IMR-90 (cell line): ENCODE data around the gene KRT83. TPM values are rescaled to one million over a fixed set of nuclear protein-coding genes. Genes with fewer than 3 reads are reported as not detected.

Source experiments
- ATAC-seq: fragments of 200-7000 bp; cut with Tn5 transposase; 2 replicates; pipeline ENCODE4 v1.9.1; 2020; ENCODE audit warnings: low read depth, mild to moderate bottlenecking, moderate library complexity
- BruUV-seq: library from RNA; stranded (reverse); fragments of 400-500 nt; replicated peaks from 2 replicates; lab custom pipeline; 2021; lab: Mats Ljungman, UMichigan
- CTCF ChIA-PET: fragments of 300-600 bp; formaldehyde crosslinking; extraction: SDS; loops from one replicate; lab custom pipeline; 2021; ENCODE audit warnings: antibody characterized with exemption; lab: Yijun Ruan, JAX
- POLR2A ChIA-PET: fragments of 300-600 bp; sonication (Branson Sonifier 250); formaldehyde crosslinking; loops from one replicate; lab custom pipeline; 2022; ENCODE audit warnings: antibody characterized with exemption; ENCODE audit not compliant: unreplicated experiment; lab: Charles Lee
- DNase-seq: peaks from one replicate; pipeline ENCODE4 v3.0.0; 2013
- H2AFZ ChIP-seq: replicated peaks from 2 replicates; pipeline ENCODE3; 2013; ENCODE audit warnings: low read length, mild to moderate bottlenecking; ENCODE audit not compliant: poor library complexity
- H2AK5ac ChIP-seq: 2 replicates; pipeline ENCODE4 v1.6.1; 2013; ENCODE audit warnings: low read depth, low read length, inconsistent platforms
- H2AK9ac ChIP-seq: replicated peaks from 2 replicates; pipeline ENCODE3; 2013; ENCODE audit warnings: mild to moderate bottlenecking, low read depth, low read length, moderate library complexity; ENCODE audit not compliant: poor library complexity
- H2BK120ac ChIP-seq: 2 replicates; pipeline ENCODE4 v1.6.1; 2013; ENCODE audit warnings: low read depth, low read length, inconsistent platforms
- H2BK15ac ChIP-seq: 3 replicates; pipeline ENCODE4 v1.6.1; 2013; ENCODE audit warnings: low read depth, low read length, inconsistent platforms
- H2BK20ac ChIP-seq: 2 replicates; pipeline ENCODE4 v1.6.1; 2013; ENCODE audit warnings: low read depth, mild to moderate bottlenecking, inconsistent platforms, low read length, moderate library complexity
- H2BK5ac ChIP-seq: 2 replicates; pipeline ENCODE4 v1.6.1; 2013; ENCODE audit warnings: mild to moderate bottlenecking, low read depth, low read length, inconsistent platforms; ENCODE audit not compliant: poor library complexity, severe bottlenecking
- H3K14ac ChIP-seq: replicated peaks from 2 replicates; pipeline ENCODE4 v1.6.1; 2013; ENCODE audit warnings: low read depth, low read length, inconsistent platforms
- H3K18ac ChIP-seq: 2 replicates; pipeline ENCODE4 v1.6.1; 2013; ENCODE audit warnings: low read depth, low read length, control low read depth
- H3K23ac ChIP-seq: 2 replicates; pipeline ENCODE4 v1.6.1; 2013; ENCODE audit warnings: low read depth, low read length, inconsistent platforms
- H3K27ac ChIP-seq: 2 replicates; pipeline ENCODE4 v1.5.1; 2013; ENCODE audit warnings: mild to moderate bottlenecking, control low read depth, low read length; ENCODE audit not compliant: insufficient read depth
- H3K27me3 ChIP-seq: 2 replicates; pipeline ENCODE4 v1.6.1; 2013; ENCODE audit warnings: low read length; ENCODE audit not compliant: control insufficient read depth, insufficient read depth
- H3K36me3 ChIP-seq: 2 replicates; pipeline ENCODE4 v1.6.1; 2013; ENCODE audit warnings: low read length, mixed read lengths; ENCODE audit not compliant: control insufficient read depth, insufficient read depth
- H3K4ac ChIP-seq: 2 replicates; pipeline ENCODE4 v1.6.1; 2013; ENCODE audit warnings: low read depth, low read length, inconsistent platforms
- H3K4me1 ChIP-seq: 2 replicates; pipeline ENCODE4 v1.6.1; 2013; ENCODE audit warnings: low read length, mixed read lengths; ENCODE audit not compliant: control insufficient read depth, insufficient read depth
- H3K4me2 ChIP-seq: 2 replicates; pipeline ENCODE4 v1.6.1; 2013; ENCODE audit warnings: low read depth, mild to moderate bottlenecking, control low read depth, low read length, moderate library complexity
- H3K4me3 ChIP-seq: 2 replicates; pipeline ENCODE4 v1.5.1; 2013; ENCODE audit warnings: low read depth, mild to moderate bottlenecking, control low read depth, low read length, moderate library complexity; ENCODE audit not compliant: insufficient read depth
- H3K56ac ChIP-seq: 2 replicates; pipeline ENCODE4 v1.6.1; 2013; ENCODE audit warnings: low read length, inconsistent platforms; ENCODE audit not compliant: insufficient read depth; ENCODE audit errors: extremely low read depth
- H3K79me1 ChIP-seq, 2 experiments: 2 replicates each; pipeline ENCODE4 v1.6.1; 2013; ENCODE audit warnings: low read length in 2 of 2, inconsistent platforms in 1 of 2, low read depth in 1 of 2
- H3K9ac ChIP-seq: 2 replicates; pipeline ENCODE4 v1.6.1; 2013; ENCODE audit warnings: low read depth, low read length, control low read depth
- H3K9me1 ChIP-seq: 2 replicates; pipeline ENCODE4 v1.6.1; 2013; ENCODE audit warnings: low read length, inconsistent platforms; ENCODE audit not compliant: insufficient read depth
- H3K9me3 ChIP-seq: 2 replicates; pipeline ENCODE4 v1.6.1; 2013; ENCODE audit warnings: low read length; ENCODE audit not compliant: control insufficient read depth, insufficient read depth
- H4K20me1 ChIP-seq: 2 replicates; pipeline ENCODE4 v1.6.1; 2013; ENCODE audit warnings: low read length, inconsistent platforms; ENCODE audit not compliant: insufficient read depth
- H4K5ac ChIP-seq: 2 replicates; pipeline ENCODE4 v1.6.1; 2013; ENCODE audit warnings: mild to moderate bottlenecking, low read depth, low read length, control low read depth
- H4K8ac ChIP-seq, 2 experiments: 2 replicates each; pipeline ENCODE4 v1.6.1; 2013; ENCODE audit warnings: low read depth in 2 of 2, low read length in 2 of 2, control low read depth in 1 of 2, inconsistent platforms in 1 of 2
- H4K91ac ChIP-seq: 2 replicates; pipeline ENCODE4 v1.6.1; 2013; ENCODE audit warnings: low read depth, low read length, inconsistent platforms; ENCODE audit not compliant: insufficient read depth
- BHLHE40 ChIP-seq: fragments of 150-350 bp; IDR thresholded peaks from 2 replicates; pipeline ENCODE4 v1.6.1; 2016; ENCODE audit warnings: mild to moderate bottlenecking, low read depth, low read length
- CEBPB ChIP-seq: IDR thresholded peaks from 2 replicates; pipeline ENCODE4 v1.6.1; 2012; ENCODE audit warnings: low read depth, low read length, improper control_type of control experiment
- CHD1 ChIP-seq: IDR thresholded peaks from 2 replicates; pipeline ENCODE4 v1.6.1; 2012; ENCODE audit warnings: low read depth, low read length, improper control_type of control experiment
- FOS ChIP-seq: fragments of 150-350 bp; IDR thresholded peaks from 2 replicates; pipeline ENCODE4 v1.6.1; 2016; ENCODE audit warnings: low read depth, low read length
- MAFK ChIP-seq: IDR thresholded peaks from 2 replicates; pipeline ENCODE4 v1.6.1; 2012; ENCODE audit warnings: low read depth, low read length, improper control_type of control experiment
- MAZ ChIP-seq: IDR thresholded peaks from 2 replicates; pipeline ENCODE4 v1.6.1; 2012; ENCODE audit warnings: low read depth, mild to moderate bottlenecking, low read length, improper control_type of control experiment, moderate library complexity, borderline replicate concordance
- MXI1 ChIP-seq: IDR thresholded peaks from 2 replicates; pipeline ENCODE4 v1.6.1; 2012; ENCODE audit warnings: low read depth, mild to moderate bottlenecking, low read length, moderate library complexity, borderline replicate concordance
- NFE2L2 ChIP-seq: fragments of 150-350 bp; IDR thresholded peaks from 2 replicates; pipeline ENCODE4 v1.6.1; 2016; ENCODE audit warnings: low read depth, mild to moderate bottlenecking, low read length
- POLR2A ChIP-seq: IDR thresholded peaks from 2 replicates; pipeline ENCODE4 v1.6.1; 2012; ENCODE audit warnings: mild to moderate bottlenecking, low read depth, low read length
- RAD21 ChIP-seq: IDR thresholded peaks from 2 replicates; pipeline ENCODE4 v1.6.1; 2012; ENCODE audit warnings: low read length, improper control_type of control experiment
- RCOR1 ChIP-seq: IDR thresholded peaks from 2 replicates; pipeline ENCODE4 v1.6.1; 2012; ENCODE audit warnings: mild to moderate bottlenecking, low read length, improper control_type of control experiment; ENCODE audit not compliant: insufficient replicate concordance
- RFX5 ChIP-seq: IDR thresholded peaks from 2 replicates; pipeline ENCODE4 v1.8.0; 2012; ENCODE audit warnings: low read depth, mild to moderate bottlenecking, low read length, moderate library complexity
- SMC3 ChIP-seq: fragments of 150-350 bp; IDR thresholded peaks from 2 replicates; pipeline ENCODE4 v1.6.1; 2016; ENCODE audit warnings: low read depth, mild to moderate bottlenecking, antibody characterized with exemption, low read length, moderate library complexity
- WGBS, 2 experiments: methylation state at CpG; one replicate each; pipeline versions ENCODE4 v1.1.5 to v1.1.7; 2013; ENCODE audit warnings: missing lambda C conversion rate in 2 of 2; ENCODE audit not compliant: insufficient read length in 1 of 2; ENCODE audit errors: extremely low coverage in 2 of 2; 5-methylcytosine and 5-hydroxymethylcytosine counted together
- dilution Hi-C: fragments of 300-500 bp; cut with HindIII; formaldehyde crosslinking; loops from one replicate; pipeline ENCODE4 v1.14.3; 2018; ENCODE audit warnings: low sequenced_read_pairs; ENCODE audit not compliant: unreplicated experiment
- in situ Hi-C: fragments of 300-500 bp; cut with MboI; formaldehyde crosslinking; loops from 3 replicates; pipeline ENCODE4 v1.14.3; 2019; ENCODE audit warnings: low sequenced_read_pairs, inconsistent platforms, mixed read lengths
- intact Hi-C: fragments of 100-400 bp; cut with micrococcal nuclease; formaldehyde crosslinking; loops from 2 replicates; pipeline ENCODE4 v1.10.0; 2022
- polyA plus RNA-seq, 3 experiments: library from polyadenylated mRNA; depleted of rRNA; stranded (reverse); fragments of >200 nt; gene quantifications; 2 replicates each; pipeline ENCODE4 v1.2.3, GENCODE V29; 2012; ENCODE audit warnings: low replicate concordance in 1 of 3
- total RNA-seq: library from RNA; depleted of rRNA; stranded (reverse); fragments of >200 nt; gene quantifications from 2 replicates; pipeline ENCODE4 v1.2.3, GENCODE V29; 2012
- TF ChIP-seq, protein P1 (sequence below): fragments of 150-350 bp; IDR thresholded peaks from 2 replicates; pipeline ENCODE4 v1.6.1; 2017; ENCODE audit warnings: mild to moderate bottlenecking, antibody characterized with exemption, low read length, low read depth
- TF ChIP-seq, protein P2 (sequence below): conservative IDR thresholded peaks from 2 replicates; pipeline ENCODE4 v1.5.1; 2012; ENCODE audit warnings: mild to moderate bottlenecking, low read depth, low read length, improper control_type of control experiment
- TF ChIP-seq, protein P3 (sequence below): fragments of 150-350 bp; IDR thresholded peaks from 2 replicates; pipeline ENCODE4 v1.6.1; 2016; ENCODE audit warnings: low read depth, mild to moderate bottlenecking, low read length, moderate library complexity, borderline replicate concordance

The KRT83 gene
- total and polyA plus RNA-seq, 2 of the 4 experiments (the other 2 are of a cell fraction): not detected

DNA sequence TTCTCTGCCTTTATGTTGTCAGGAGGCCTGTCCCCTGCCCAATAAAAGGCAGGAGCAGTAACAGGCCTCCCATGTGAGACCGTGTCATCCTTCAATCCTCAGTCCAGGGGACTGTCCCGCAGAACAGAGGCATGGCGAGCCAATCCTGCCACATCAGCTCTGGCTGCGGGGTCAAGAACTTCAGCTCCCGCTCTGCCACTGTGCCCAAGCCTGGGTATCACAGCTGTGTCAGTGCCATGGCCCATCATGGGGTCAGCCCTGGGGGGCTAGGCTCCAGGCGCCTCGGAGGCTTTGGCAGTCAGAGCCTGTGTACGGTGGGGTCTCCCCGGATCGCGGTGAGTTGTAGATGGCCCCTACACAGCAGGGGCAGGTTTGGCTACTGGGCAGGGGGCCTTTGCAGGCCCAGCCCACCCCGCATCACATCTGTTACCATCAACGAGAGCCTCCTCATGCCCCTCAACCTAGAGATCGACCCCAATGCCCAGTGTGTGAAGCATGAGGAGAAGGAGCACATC is 19.9 kb upstream of the KRT83 start:
- Histone ChIP-seq H3K14ac (no peak overlapping the region), H4K8ac (no peak overlapping the region), H3K9ac (no peak overlapping the region), H3K4me3 (no peak overlapping the region), H3K27ac (no peak overlapping the region), H2AK5ac (no peak overlapping the region), H2BK120ac (no peak overlapping the region), H2BK20ac (no peak overlapping the region), H4K91ac (no peak overlapping the region), H3K36me3 (no peaks in the 10 kb centered on the region), H3K4ac (no peak overlapping the region), H2BK15ac (no peak overlapping the region), H3K27me3 (peaks cover 56% of the 10 kb centered on the region), H3K4me2 (no peak overlapping the region), H2AK9ac (no peak overlapping the region), H4K5ac (no peak overlapping the region), H3K23ac (no peak overlapping the region), H3K18ac (no peak overlapping the region), H2AFZ (no peak overlapping the region), H3K79me1 (no peaks in the 10 kb centered on the region), H4K20me1 (no peaks in the 10 kb centered on the region), H3K56ac (no peak overlapping the region), H3K9me1 (no peaks in the 10 kb centered on the region), H3K9me3 (peaks cover 9% of the 10 kb centered on the region), H2BK5ac (no peak overlapping the region), H3K4me1 (no peaks in the 10 kb centered on the region)
- dilution Hi-C loops: no loop called here
- intact Hi-C loops: no loop called here
- POLR2A ChIA-PET: no interaction called here
- DNase-seq (no peak), ATAC-seq (no peak)
- TF ChIP-seq NFE2L2 (no peak), FOS (no peak), CEBPB (no peak), POLR2A (no peak), MAZ (no peak), BHLHE40 (no peak), RAD21 (no peak), RFX5 (no peak), MXI1 (no peak), CHD1 (no peak), SMC3 (no peak), MAFK (no peak), RCOR1 (no peak)
- TF ChIP-seq, protein P1, sequence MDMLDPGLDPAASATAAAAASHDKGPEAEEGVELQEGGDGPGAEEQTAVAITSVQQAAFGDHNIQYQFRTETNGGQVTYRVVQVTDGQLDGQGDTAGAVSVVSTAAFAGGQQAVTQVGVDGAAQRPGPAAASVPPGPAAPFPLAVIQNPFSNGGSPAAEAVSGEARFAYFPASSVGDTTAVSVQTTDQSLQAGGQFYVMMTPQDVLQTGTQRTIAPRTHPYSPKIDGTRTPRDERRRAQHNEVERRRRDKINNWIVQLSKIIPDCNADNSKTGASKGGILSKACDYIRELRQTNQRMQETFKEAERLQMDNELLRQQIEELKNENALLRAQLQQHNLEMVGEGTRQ: no peak
- TF ChIP-seq, protein P2, sequence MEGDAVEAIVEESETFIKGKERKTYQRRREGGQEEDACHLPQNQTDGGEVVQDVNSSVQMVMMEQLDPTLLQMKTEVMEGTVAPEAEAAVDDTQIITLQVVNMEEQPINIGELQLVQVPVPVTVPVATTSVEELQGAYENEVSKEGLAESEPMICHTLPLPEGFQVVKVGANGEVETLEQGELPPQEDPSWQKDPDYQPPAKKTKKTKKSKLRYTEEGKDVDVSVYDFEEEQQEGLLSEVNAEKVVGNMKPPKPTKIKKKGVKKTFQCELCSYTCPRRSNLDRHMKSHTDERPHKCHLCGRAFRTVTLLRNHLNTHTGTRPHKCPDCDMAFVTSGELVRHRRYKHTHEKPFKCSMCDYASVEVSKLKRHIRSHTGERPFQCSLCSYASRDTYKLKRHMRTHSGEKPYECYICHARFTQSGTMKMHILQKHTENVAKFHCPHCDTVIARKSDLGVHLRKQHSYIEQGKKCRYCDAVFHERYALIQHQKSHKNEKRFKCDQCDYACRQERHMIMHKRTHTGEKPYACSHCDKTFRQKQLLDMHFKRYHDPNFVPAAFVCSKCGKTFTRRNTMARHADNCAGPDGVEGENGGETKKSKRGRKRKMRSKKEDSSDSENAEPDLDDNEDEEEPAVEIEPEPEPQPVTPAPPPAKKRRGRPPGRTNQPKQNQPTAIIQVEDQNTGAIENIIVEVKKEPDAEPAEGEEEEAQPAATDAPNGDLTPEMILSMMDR: no peak
- TF ChIP-seq, protein P3, sequence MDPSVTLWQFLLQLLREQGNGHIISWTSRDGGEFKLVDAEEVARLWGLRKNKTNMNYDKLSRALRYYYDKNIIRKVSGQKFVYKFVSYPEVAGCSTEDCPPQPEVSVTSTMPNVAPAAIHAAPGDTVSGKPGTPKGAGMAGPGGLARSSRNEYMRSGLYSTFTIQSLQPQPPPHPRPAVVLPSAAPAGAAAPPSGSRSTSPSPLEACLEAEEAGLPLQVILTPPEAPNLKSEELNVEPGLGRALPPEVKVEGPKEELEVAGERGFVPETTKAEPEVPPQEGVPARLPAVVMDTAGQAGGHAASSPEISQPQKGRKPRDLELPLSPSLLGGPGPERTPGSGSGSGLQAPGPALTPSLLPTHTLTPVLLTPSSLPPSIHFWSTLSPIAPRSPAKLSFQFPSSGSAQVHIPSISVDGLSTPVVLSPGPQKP: no peak
- CTCF ChIA-PET: no interaction called here
- BruUV-seq: no TSS peak
- WGBS, 2 experiments: 87% methylated on average over 8 of the region's 14 CpGs; no CpG with 5 or more reads in 1 of the 2 experiments
- in situ Hi-C loops: no loop called here
